ENCODE results near the gene FAM131B.

The FAM131B gene

GRCh38 chr7:143356414-143357050 lies 6.0 kb downstream of the FAM131B start:
- no peak for DNase-seq

- DNase-seq = no peak
Observed at GRCh38 chr7:143355450-143356385, 6.8 kb downstream of the FAM131B start.

GRCh38 chr7:143354965-143355364 lies 7.5 kb downstream of the FAM131B start:
- DNase-seq = no peak

- DNase-seq = no peak
Observed at GRCh38 chr7:143354376-143354775, 8.1 kb downstream of the FAM131B start.

GRCh38 chr7:143352531-143353002 lies 9.9 kb downstream of the FAM131B start:
- DNase-seq = no peak

GRCh38 chr7:143351574-143351973 lies 10.9 kb downstream of the FAM131B start:
- no peak for DNase-seq

GRCh38 chr7:143351060-143351459 lies 11.5 kb downstream of the FAM131B start:
- DNase-seq = peak; percentile 19

- no peak for DNase-seq
Observed at GRCh38 chr7:143347950-143348349, 14.6 kb downstream of the FAM131B start.

GRCh38 chr7:143346018-143346417 lies 16.5 kb downstream of the FAM131B start:
- DNase-seq = no peak

- DNase-seq = peak; percentile 25
Observed at GRCh38 chr7:143345428-143345900, 17.0 kb downstream of the FAM131B start.

- DNase-seq = no peak
Observed at GRCh38 chr7:143343596-143343995, 18.9 kb downstream of the FAM131B start.

- no peak for DNase-seq
Observed at GRCh38 chr7:143341842-143342241, 20.7 kb downstream of the FAM131B start.

GRCh38 chr7:143337216-143337615 lies 25.3 kb downstream of the FAM131B start:
- no peak for DNase-seq

GRCh38 chr7:143334244-143334643 lies 28.3 kb downstream of the FAM131B start:
- no peak for DNase-seq

GRCh38 chr7:143331179-143331801 lies 31.2 kb downstream of the FAM131B start:
- peak; percentile 84 for DNase-seq

GRCh38 chr7:143329471-143330170 lies 32.9 kb downstream of the FAM131B start:
- no peak for DNase-seq

- DNase-seq = no peak
Observed at GRCh38 chr7:143327903-143328302, 34.6 kb downstream of the FAM131B start.

GRCh38 chr7:143325240-143325639 lies 37.3 kb downstream of the FAM131B start:
- DNase-seq = no peak

GRCh38 chr7:143323653-143324052 lies 38.9 kb downstream of the FAM131B start:
- no peak for DNase-seq

GRCh38 chr7:143322760-143323633 lies 39.5 kb downstream of the FAM131B start:
- DNase-seq = no peak

GRCh38 chr7:143321734-143322133 lies 40.8 kb downstream of the FAM131B start:
- DNase-seq = no peak

GRCh38 chr7:143321242-143321641 lies 41.3 kb downstream of the FAM131B start:
- no peak for DNase-seq

All from fibroblast of upper back skin (primary cell).